HG02642 (cell line): ENCODE measurements around the gene HERC2.
A peak's percentile ranks its signal among the peaks of the same experiment; 100 is the strongest.
"Not testable (repeated sequence)": the region's sequence is repeated elsewhere in the genome, so short reads cannot be mapped to it uniquely, and the experiment has no call there.

Source experiments
- ATAC-seq: cut with Tn5 transposase; IDR thresholded peaks from one replicate; pipeline ENCODE4 v1.9.1; 2021; ENCODE audit warnings: mild to moderate bottlenecking; ENCODE audit not compliant: unreplicated experiment, poor library complexity

Gene HERC2

DNA sequence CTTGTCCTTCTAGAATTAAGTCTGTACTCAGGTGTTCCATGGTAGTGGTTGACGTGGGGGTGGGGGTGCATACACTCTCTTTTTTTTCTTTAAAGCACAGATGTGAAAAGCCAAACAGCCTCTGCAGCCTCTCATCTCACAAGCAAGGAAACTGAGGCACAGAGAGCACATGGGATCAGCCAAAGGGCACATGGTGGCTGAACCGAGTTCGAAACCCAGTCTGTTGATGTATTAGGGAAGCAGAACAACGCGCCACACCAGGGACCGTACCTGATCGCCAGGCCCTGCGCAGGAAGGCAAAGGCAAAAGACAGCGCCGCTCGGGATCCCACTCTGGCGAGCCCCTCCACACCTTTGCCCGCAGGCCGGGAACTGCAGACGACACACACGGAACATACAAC is 47.3 kb downstream of the HERC2 start:
- no peak for ATAC-seq

DNA sequence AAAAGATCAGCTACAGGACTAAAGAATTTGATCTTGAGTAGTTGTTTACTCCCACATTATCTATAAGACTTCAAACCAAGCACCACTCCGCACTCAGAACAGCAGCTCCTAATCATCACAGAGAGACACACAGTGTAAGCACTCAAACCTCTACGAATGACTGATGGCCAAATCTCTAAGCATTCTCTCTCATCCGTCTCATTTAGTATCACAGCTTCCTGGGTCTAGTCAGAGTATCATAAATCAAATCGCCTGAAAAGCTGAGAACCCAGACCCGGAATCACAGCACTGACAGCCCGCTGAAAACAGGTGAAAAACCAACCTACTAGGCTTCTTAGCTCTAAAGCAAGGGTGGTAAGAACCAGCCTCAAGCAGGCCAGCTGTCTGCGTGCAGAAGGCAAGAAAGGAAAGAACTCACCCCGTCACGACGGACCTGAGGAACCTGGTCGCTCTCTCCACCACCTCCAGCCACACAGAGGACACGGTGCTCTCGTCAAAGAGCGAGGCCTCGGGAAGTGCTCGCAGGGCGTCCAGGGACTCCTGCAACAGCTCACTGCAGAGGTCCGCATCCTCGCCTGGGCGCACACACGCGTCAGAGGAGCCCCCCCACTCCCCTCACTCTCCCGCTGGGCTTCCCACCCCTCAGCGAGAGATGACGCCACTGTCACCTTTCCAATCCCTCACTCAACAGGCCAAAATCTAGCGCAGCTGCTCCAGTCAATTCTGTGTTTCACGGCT is 47.9 kb downstream of the HERC2 start:
- no peak for ATAC-seq

DNA sequence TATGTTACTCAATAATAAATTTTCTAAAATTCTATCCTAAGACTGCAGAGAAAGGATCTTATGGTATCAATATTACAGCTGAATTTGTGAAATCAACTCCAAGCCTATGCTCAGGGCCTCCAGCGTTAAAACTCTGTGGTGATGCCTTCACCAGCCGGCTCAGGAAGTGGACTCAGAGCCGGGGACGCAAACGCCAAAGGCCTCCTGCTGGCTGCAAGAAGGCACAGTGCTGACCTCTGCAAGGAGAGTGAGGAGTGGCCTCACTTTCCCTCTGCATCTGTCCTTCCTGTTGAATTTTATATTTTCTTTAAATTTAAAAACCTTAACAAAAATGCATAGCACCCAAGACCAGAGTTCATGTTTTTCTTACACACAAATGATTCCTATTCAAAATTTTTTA is 48.5 kb downstream of the HERC2 start:
- no peak for ATAC-seq

DNA sequence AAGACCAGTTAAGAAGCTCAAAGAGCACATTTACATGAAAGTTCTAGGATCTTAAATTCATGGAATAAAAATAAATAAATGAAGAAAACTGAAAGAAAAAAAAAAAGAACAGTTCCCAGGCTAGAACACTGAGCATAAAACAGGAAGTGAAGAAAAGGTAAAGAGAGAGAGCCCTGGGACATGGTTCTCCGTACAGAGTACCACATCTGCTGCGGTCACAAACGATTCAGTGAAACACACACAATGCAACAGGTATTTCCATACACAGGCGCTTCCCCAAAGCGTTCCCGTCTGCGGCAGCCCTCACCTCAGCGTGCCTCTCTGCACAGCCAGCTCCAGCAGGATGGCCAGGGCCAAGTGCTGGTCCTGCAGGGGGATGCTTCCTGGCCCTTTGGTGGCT is 49.4 kb downstream of the HERC2 start:
- no peak for ATAC-seq

DNA sequence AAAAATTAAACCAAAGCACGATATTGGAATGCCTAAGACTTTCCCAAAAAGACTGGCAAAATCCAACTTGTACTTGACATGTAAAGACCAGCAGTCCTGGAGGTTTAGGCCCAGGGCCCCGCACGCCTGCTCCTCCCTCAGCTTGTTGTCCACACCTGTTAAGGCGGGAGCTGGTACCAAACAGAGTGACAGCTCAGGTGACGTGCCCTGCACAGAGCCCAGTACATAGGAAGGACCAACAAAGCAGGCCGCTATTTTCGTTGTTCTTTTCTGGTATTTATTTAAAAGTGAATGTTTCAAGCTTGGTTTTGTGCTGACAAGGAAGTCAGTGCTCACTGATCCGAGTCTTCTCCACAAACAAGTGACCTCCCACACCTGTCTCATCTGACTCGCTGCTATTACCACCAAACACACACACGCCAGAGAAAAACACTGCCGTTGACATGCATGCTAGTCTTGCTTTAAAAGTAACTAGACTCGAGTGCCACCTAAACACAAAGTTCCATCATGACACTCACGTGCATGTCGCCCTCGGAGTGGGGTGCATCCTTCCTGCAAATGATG is 50.2 kb downstream of the HERC2 start:
- ATAC-seq: no peak

DNA sequence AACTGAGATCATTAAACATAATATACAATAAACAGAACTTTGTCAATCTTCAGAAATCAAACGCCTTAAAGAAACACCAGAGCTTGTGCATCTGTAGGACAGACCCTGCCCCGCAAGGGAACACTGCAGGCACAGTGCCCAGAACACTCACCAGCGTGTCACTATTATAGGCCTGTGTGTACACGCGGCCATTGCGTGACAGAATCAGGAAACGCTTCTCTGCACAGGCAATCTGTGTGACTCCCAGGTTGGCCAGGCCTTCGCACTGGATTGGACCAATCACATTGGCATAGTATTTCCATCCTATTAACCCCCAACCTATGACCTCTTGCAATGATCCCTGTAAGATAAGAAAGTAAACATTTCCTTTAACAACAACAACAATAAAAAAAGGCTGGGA is 52.9 kb downstream of the HERC2 start:
- ATAC-seq: no peak

DNA sequence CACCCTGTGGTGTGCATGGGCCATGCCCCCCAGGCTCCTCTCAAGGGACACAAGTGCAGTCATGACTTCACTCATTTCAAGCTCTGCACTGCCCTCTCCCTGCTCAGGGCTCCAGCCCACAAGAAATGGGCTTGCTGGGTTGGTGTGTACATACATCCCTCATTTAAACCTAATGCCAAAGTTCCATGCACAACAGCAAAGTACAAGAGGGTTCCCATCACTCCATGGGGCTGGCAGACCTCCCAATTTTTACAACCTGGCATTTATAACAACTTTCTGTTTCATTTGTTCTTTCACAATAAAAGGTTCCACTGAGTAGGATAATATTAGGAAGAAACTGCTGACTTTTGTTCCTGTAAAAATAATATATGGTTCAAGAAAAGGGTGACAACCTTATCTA is 54.3 kb downstream of the HERC2 start:
- ATAC-seq: no peak

DNA sequence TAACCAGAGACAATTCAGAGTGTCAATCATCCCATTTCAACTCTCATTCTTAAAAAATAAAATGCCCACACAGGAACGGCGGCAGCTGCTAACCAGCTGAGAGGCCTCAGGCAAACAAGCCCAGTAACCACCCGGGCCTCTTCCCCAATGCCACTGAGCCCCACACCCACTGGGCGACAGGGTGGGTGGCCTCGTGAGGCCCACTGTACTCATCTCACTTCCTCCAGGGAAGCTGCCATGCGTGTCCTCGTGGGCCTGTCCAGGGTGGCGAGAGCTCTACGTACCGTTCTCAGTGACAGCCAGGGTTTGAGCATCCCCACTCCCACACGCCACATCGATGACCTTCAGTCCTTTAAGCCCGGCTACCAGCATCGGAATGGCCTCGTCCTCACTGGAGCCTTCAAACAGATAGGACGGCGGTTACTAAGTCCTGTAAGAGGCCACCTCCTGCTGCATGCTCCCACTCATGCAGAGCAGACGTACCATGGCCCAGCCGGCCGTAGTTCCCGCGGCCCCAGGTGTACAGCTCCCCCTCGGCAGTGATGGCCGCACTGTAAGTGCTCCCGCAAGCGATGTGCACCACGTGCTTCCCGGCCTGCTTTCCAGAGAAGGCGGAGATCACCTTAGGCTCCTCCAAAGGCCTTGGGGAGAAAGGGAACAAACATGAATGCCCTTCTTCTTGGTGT is 56.5 kb downstream of the HERC2 start:
- no peak for ATAC-seq

DNA sequence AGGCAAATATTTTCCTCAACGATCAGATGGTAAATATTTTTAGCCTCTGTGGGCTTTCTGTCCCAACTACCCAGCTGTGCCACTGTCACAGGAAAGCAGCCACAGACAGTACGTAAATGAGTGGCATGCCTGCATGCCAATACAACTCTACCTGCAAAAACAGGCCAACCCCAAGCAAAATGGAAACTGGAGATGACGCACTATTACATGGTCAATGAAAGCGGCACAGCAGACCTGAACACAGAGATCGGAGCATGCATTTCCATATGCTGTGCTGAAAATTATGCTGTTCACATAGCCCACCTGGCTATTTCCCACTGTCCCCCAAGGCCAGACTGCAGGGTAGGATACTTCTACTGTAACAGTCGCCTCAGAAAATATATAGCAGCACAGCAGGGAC is 57.8 kb downstream of the HERC2 start:
- ATAC-seq: no peak

DNA sequence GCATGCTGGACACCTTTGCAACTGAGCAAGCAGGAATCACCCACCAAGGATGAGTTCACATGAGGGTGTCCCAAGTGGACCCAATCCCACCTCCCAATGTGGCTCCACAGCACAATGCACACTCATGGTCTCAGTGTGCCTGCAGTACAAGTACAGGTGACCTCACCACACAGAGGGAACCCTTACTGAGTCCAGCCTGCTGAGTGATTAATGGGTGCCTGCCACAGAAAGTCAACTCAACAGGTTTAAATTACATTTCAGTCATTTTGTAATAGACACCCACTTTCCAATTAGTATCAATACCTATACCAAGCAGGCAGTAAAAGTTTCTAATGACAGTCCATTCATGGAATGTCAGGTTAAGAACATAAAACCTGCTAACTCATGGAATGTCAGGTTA is 59.5 kb downstream of the HERC2 start:
- ATAC-seq: no peak

DNA sequence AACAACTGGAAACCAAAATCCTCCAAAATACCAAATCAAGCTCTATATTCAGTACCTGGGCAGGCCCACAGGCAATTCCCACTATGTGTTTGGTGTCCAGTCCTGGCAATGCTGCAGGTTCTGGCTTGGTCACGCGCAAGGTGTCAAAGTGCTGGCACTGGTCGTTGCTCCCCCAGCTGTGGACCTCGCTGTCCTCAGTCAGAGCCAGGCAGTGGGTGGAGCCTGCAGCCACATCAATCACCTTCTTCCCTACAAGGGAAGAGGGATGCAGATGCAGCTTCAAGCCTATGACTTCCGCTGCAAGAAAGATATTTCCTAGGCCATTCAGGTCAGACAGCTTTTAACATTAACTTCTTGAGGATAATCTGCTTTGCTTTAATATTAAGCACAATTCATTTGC is 61.3 kb downstream of the HERC2 start:
- no peak for ATAC-seq

DNA sequence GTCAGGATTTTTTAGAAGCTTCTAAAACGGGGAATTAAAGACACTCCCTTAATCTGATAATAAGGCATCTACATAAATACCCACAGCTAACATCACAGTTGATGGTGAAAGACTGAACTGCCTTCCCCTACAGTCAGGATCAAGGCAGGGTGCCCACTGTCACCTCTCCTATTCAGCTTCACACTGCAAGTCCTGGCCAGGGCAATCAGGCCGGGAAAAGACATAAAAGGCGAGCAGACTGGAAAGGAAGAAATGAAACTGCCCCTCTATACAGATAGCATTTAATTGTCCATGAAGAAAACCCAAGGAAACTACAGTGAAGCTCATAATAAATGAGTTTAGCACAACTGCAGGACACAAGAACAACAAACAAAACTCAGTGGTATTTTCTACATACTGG is 61.7 kb downstream of the HERC2 start:
- ATAC-seq: no peak

DNA sequence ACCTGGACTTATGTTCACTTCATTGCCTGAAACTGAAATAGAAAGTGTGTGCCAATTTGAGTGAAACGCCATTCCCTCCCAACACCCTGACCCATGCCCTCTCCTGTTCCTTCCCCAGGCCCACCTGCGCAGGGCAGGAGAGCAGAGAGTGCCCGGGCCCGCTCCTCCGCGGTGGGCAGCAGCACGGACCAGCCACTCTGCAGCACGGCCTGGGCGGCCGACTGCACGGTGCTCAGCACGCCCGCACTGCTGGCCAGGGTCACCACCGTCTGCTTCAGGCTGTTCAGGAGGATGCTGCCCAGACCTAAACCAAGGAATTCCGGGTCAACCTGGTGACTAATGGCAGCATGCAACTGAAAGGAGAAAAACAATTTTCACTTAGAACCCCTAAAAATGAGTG is 66.0 kb downstream of the HERC2 start:
- no peak for ATAC-seq

DNA sequence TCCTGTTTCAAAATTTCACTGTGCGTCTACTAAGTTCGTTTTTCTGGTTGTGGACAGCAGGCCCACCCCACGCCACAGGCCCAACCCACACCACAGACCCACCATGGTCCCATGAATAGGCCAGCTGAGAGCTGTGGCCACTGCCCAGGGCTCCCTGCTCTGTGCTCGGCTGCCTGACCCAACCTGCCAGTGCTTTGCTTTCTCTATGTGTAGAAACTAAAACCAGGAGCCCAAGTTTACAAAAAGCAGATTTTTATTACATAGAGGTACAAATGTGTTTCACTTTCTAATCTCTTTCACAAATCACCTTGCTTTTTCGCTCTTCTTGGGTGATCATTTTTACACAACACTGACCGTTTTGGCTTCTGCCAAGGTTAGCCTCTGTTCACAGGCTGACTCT is 69.1 kb downstream of the HERC2 start:
- ATAC-seq: peak; percentile 39

DNA sequence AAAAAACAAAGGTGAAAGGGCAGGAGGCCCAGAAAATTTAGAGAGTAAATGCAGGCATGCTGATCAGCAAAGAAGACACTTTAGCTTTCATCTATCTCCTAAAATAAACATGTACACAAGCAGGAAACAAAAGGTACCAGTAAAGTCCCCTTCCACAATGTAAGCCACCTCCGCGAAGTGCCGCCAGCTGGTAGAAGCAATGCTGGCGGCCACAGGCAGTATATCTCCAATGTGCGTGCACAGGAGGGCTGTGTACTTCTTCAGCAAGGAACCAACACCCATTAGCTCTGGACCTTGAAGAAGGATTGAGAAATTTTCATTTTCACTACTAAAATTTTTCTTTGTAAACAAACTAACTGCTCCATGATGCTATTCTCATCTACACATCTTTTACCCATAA is 75.4 kb downstream of the HERC2 start:
- no peak for ATAC-seq

DNA sequence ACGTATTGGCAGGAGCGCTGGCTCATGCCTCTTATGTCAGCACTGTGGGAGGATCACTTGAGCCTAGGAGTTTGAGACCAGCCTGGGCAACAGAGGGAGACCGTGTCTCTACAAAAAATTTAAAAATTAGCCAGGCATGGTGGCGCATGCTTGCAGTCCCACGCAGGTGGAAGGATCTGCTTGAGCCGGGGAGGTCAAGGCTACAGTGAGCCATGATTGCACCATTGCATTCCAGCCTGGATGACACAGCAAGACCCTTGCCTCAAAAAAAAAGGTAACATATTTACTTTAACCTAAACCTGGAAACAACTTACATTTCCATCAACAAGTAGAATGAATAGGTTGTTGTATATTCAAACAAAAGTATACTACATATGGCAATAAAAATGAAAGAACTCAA is 78.1 kb downstream of the HERC2 start:
- ATAC-seq: no peak

DNA sequence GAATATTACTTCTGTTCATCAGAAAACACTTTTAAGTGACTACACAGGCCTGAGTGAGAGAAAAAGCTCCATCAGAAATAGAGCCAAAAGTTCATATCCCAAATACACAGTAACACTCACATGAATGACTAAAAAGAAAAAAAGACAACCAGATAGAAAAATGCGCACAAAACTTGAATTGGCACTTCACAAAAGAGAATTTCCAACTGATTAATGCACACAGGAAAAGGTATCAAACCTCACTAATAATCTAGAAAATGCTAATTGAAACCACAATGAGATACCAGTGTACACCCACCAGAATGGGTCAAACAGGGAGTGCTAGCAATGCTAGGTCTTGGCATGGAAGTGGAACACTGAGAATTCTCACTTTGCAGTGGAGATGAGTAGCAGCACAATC is 78.6 kb downstream of the HERC2 start:
- ATAC-seq: no peak

DNA sequence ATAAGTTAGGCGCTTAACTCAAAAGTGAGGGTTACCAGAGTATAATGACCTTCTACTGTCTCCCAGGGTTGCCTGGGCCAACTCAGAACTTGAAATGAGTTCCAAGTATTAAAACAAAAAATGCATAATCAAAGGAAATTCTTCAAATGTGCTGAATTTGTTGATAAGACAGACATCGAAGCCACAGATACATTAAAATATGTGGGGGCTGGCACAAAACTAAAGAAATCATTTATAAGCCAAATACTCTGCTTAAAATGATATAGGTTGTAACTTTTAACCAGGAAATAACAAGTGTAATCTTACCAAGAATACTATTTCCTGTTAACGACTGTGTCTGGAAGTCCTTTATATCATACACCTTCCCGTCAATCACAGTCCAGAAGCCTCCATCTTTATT is 83.7 kb downstream of the HERC2 start:
- ATAC-seq: not testable (repeated sequence)

DNA sequence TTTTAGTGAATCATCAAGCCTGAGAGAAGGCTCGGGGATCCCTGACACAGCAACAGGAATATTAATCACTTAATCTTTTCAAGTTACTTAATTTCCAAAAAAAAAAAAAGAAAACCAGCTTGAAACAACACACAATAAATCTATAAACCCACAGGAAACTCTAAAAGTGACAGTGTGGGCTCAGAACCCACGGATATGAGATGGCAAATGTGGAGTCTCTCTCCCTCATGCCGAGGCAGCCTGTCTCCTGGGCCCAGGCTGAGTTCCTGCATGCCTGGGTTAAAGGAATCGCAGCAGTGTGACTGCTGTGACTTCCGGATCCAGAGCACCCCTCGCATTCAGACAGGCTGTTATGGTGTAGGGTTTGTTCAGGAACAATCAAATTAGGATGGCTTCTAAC is 90.2 kb downstream of the HERC2 start:
- not testable (repeated sequence) for ATAC-seq

DNA sequence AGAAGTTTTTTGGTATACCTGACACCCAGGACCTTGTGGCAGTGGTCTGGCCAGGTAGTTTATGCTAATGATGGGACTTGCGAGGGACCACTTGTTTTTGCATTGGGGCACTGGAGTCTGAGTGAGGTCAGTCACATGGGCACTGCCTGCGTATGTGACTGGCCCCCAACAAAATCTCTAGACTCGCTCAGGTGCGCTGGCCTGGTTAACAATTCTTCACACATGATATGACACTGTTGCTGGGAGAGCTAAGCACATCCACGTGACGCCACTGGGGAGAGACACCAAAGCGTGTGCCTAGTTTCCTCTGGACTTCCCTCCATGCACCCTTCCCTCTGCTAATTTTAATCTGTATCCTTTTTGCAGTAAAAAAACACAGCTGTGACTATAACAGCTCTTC is 90.6 kb downstream of the HERC2 start:
- ATAC-seq: not testable (repeated sequence)

DNA sequence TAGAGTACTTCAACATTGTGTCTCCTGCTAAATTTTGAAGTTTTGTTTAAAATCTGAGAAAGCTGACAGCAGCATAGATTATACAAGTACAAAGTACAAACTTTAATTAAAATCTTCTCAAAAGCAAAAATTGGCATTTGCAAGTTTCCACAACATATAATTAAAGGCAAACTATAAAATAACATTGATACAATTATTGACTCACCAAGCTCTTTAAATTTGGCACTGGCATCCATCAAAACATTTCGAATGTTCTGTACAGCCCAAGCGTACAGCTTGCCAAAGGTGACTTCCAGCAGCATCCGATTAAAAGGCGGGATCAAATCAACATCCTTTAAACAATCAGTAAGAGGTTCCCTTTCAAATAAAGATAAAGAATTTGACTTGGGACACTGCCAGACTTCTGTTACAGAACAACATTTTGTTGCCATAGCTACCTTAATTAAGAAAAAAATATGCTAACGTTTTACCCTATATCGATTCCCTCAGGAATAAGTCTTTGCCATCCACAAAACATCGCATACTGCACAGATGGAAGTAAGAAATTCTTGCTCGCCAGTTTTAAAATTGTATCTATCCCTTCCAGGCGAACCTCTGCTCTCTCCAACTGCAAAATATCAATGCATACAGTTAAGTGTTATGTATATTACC is 92.9 kb downstream of the HERC2 start:
- not testable (repeated sequence) for ATAC-seq
